ENCODE data around the gene DNM1L. TPM values are rescaled to one million over a fixed set of nuclear protein-coding genes. Genes with fewer than 3 reads are reported as not detected.
A peak's percentile ranks its signal among the peaks of the same experiment; 100 is the strongest.

Gene DNM1L
- total RNA-seq, 1 donor, result 103 TPM

GRCh38 chr12:32651956-32652210 is 27.2 kb upstream of the DNM1L start:
- no peak overlapping the region for H3K4me3 ChIP-seq (ENCODE audit: low read depth, low read length)
- no peak for DNase-seq (ENCODE audit: low read depth)
- TF ChIP-seq CTCF (IDR thresholded peaks at IDR 0.05; ENCODE audit: insufficient read depth, low read depth, low read length), result no peak

GRCh38 chr12:32659908-32660440 is 19.1 kb upstream of the DNM1L start:
- no peak for TF ChIP-seq CTCF (IDR thresholded peaks at IDR 0.05; ENCODE audit: insufficient read depth, low read depth, low read length)
- DNase-seq (ENCODE audit: low read depth), result peak; percentile 72
- H3K4me3 ChIP-seq (ENCODE audit: low read depth, low read length), result no peak overlapping the region

- no peak for TF ChIP-seq CTCF (IDR thresholded peaks at IDR 0.05; ENCODE audit: insufficient read depth, low read depth, low read length)
- no peak for DNase-seq (ENCODE audit: low read depth)
- no peak overlapping the region for H3K4me3 ChIP-seq (ENCODE audit: low read depth, low read length)
These were observed 17.4 kb upstream of the DNM1L start for GRCh38 chr12:32661706-32662105.

- TF ChIP-seq CTCF (IDR thresholded peaks at IDR 0.05; ENCODE audit: insufficient read depth, low read depth, low read length), result no peak
- DNase-seq (ENCODE audit: low read depth), result no peak
- no peak overlapping the region for H3K4me3 ChIP-seq (ENCODE audit: low read depth, low read length)
These were observed 16.4 kb upstream of the DNM1L start for GRCh38 chr12:32662665-32663064.

- DNase-seq (ENCODE audit: low read depth), result peak; percentile 5
- H3K4me3 ChIP-seq (ENCODE audit: low read depth, low read length), result peak overlapping the region; percentile 61
- TF ChIP-seq CTCF (IDR thresholded peaks at IDR 0.05; ENCODE audit: insufficient read depth, low read depth, low read length), result no peak
These were observed 13.1 kb upstream of the DNM1L start for GRCh38 chr12:32666018-32666417.

GRCh38 chr12:32669584-32669983 is 9.5 kb upstream of the DNM1L start:
- no peak for TF ChIP-seq CTCF (IDR thresholded peaks at IDR 0.05; ENCODE audit: insufficient read depth, low read depth, low read length)
- DNase-seq (ENCODE audit: low read depth), result no peak
- H3K4me3 ChIP-seq (ENCODE audit: low read depth, low read length), result no peak overlapping the region
